CD4-positive, alpha-beta T cell treated with Interferon alpha-2 for 1 hour (primary cell): ENCODE measurements around the gene CPLANE2.
A peak's percentile ranks its signal among the peaks of the same experiment; 100 is the strongest.
"Not testable (repeated sequence)": the region's sequence is repeated elsewhere in the genome, so short reads cannot be mapped to it uniquely, and the experiment has no call there.

Experiments used
- DNase-seq, 2 donors: peaks; one replicate each; pipeline ENCODE4 v3.0.0-alpha.2; 2020 to 2022

CPLANE2 gene

DNA sequence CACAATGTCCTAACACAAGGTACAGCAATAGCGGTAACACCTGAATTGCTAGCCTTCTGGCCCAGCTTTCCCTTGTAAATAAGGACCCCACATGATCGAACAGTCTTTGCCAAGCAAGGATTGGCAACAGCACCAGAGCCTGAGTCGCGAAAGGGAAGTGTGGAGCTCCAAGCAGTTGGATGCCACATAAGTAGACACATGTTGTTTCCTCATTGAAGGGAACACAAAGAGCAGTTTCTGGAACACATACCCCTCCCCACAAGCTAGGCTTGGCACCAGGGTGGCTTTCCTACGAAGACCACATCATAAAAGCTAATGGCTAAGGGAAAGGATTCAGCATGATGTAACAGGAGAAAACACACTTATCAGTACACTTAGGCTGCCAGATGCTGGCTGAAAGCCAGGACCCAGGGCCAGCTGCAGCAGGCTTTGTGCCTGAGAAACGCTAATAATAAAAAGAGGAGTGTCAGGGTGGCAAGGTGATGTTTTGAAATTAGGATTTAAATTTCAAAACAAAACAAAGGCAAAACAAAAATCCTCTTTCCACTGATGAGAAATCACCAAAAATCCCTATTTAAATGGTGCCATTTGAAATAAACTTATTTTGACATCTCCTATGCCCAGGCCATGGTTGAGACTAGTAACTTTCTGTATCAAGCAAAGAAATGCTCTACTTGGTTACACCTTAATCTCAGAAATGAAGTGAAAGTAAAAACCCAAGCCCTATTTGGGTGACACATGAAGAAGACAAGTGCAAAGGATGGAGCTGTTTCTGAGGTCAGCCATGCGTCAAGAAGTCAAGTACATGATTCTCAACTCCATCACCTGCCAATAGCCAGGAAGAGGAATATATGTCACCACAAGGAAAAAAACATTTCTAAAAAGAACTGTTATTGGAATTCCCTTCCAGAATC lies 11.9 kb upstream of the CPLANE2 start:
- no peak for DNase-seq

DNA sequence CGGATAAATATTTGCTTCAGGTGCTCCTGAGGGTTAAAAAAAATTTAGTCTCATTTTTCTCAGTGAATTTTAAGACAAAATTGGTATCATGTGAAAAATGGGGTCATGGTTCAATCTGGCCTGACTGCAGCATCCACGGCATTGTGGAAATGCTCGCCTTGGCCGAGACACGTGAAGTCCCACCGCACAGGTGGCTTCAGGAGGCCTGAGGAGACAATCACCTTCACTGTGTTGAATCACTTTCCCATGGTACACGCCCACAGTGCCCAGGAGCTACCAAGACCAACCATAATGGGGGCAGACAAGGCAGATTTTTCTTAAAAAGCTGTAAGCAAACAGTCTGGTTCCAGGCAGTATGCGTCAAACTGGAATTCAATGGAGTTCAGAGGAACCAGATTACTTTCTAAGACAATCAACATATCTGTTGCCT lies 11.0 kb upstream of the CPLANE2 start:
- no peak for DNase-seq

DNA sequence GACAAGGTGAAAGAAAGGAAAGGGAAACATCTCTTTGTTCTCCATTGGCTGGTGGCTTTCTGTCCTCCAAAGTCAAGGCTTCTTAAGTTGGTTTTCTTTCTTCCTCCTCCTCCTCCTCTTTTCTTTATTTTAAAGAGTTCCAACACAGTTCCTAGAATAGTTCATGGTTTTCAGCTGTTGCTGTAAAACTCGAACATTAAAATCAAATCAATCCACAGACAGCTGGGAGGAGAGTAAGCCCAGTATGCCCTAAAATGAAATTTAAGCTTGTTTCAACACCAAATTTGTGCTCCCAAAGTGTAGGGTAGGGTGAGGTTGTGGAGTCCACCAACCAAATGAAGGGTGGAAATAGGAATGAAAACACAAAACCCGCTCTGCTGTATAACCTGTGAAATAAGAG lies 10.5 kb upstream of the CPLANE2 start:
- no peak for DNase-seq

DNA sequence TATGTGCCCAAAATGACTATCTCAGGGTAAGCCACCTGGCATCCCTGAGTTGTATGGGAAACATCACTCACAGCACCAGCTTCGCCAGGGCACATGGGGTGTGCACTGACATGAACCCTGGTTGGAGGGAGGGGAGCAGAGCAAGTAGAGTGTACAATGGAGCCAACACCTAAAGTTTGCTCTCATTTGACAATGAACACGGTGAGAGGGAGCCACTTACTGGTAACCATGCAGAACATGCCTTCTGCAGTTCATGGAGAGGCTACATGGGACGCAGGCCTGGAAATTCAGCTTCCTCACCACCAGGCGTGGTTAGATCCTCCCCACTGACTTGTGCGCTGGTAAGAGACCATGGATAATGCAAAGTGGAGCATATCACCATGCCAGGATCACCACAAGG lies 10.0 kb upstream of the CPLANE2 start:
- no peak for DNase-seq

DNA sequence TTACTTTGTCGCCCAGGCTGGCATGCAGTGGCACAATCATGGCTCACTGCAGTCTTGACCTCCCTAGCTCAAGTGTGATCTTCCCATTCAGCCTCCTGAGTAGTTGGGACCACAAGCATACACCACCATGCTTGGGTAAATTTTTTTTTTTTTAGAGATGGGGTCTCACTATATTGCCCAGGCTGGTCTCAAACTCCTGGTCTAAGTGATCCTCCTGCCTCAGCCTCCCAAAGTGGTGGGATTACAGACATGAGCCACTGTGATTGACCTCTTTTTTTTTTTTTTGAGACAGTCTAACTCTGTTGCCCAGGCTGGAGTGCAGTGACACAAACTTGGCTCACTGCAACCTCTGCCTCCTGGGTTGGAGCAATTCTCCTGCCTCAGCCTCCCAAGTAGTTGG lies 9.3 kb upstream of the CPLANE2 start:
- DNase-seq: not testable (repeated sequence)

DNA sequence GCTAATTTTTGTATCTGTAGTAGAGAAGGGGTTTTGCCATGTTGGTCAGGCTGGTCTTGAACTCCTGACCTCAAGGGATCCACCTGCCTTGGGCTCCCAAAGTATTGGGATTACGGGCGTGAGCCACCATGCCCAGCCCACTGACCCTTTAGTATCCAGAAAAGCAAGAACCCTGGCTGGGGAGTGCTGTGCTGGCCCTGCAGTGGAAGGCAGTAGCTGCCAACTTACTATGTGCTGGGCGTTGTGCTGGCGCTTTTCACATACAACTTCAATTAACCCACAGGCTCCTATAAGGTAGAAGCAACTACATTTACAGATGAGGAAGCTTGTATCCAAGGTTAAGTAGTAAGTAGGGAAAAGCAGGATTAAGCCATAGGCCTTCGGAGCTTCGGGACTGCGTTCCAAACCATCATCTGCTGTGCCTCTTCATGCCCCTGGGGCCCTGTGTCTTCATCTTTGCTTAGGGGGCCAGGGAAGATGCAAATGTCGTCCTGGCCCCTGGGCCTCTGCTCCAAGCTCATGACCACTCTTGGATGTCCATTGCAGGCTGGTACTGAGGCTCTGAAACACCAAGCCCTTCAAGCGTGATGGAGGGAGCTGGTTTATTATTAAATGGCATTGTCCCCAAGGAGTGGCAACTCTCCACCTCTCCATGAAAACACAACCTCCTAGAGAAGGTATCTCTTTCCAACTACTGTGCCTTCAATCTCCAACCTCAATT lies 8.7 kb upstream of the CPLANE2 start:
- DNase-seq: no peak

DNA sequence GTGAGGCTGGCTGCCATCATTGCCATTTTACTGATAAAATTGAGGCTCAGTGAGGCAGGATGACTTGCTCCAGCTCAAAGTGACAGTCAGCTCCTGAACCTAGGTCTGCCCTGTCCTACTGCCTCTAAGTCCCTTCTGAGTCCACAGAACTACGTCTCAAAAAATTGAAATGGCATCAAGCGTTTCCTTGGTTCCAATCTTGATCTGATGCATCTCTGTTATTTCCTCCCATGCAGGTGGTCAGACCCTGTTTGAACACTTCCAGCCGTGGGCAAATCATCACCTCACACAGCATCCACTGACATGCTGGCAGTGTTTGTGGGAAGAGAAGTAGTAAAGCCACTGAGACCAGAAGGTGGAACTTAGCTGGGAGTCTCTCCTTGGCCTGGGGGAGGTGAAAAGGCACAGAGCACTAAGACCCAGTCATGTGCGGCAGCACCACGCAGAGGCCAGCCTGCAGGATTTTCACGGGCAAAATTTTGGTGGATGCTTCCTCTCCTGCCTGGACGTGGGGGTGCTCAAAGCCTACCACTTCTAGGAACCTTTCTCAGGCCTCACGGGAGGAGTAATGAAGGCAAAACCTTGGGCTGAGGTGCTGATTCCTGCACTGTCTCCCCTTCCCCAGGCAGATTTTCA lies 7.8 kb upstream of the CPLANE2 start:
- no peak for DNase-seq

DNA sequence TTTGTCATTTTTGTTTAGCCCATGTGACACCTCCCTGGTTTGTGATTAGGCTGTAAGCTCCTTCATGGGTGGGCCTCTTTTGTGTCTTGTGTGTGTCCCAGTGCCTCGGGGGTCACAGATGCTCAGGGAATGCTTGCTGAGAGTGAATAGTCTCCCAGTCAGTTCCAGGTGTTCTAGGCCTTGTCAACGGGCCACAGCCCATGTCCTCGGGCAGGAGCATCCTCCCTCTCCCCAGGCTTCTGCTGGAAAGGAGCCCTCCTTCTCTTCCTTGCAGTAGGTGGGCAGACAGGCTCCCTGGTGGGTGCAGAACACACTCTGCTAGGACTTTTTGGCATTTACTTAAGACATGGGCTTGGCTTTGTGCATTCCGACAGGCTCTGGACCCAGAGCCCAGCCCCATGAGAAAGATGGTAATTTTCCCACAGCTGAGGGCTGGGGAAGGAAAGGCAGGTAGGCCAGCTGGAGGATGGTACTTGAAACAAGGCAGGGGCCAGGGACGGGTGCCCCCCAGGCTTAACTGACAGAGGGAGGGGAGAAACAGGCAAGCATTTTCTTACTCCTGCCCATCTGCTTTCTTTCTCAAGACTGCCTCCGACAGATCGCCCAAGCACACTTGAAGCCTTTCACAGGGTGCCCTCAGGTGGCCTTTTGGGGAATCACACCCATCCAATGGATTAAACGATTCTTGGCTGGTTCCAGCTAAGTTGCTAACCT lies 7.1 kb upstream of the CPLANE2 start:
- peak; percentile 73 to 80 for DNase-seq

DNA sequence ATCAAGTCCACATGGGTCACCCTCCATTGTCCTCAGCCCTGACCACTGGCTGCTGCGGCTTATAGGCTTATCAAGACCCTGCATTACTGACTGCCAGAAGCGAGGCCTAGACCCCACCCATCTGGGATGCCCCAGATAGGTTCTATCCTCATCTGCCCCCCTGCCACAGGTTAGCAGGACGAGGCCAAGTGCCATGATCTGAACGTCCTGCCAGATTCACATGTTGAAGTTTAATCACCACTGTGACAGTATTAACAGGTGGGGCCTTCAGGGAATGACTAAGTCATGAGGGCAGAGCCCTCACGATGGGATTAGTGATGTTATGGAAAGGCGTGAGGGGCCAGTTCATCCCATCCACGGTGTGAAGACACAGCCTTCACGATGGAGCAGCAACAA lies 6.2 kb upstream of the CPLANE2 start:
- no peak for DNase-seq

DNA sequence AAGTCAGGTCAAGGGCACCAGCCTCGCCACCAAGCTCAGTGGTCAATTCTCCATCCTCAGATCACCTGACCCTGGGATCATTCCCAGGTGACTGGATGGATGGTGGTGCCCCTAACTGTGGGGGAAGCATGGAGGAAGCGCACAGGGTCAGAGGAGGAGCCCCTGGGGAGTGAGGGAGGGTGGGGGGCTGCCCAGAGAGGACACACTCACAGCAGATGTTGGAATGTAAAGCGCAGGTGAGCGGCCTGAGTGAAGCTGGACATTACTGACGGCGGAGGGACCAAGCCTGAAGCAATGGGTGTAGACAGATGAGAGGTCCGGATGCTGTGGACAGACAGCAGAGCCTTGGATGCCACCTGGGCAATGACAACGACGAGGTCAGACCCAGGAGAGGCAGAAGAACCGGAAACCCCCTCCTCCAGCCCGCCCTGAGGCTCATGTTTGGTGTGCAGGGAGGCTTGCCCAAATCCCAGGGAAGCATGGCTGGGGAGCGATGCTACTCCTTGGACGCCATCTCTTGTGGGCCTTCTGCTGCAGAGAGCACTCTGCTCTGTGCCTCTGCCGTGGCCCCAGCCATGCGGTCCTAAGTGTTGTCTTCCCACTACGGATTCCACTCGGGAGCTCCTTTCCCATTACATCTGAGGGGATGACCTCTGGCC lies 5.7 kb upstream of the CPLANE2 start:
- no peak for DNase-seq

DNA sequence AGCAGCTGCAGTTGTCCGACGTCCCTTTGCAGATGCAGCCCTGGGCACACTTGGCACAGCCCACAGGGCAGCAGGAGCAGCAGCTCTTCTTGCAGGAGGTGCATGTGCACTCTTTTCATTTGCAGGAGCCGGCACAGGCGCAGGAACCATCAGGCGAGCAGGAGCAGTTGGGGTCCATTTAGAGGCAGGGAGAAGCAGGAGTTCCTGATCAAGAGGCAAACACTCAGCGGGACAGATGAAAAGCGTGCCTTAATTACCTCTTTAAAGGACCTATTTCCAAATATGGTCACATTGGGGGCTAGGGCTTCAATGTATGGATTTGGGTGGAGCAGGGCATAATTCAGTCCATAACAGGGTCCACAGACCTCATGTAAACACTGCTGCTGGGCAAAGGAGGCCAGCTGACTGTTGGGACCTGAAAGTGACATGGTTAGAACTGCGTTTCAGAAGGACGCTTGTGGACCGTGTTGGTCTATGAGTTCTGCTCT lies 4.3 kb upstream of the CPLANE2 start:
- DNase-seq: no peak

DNA sequence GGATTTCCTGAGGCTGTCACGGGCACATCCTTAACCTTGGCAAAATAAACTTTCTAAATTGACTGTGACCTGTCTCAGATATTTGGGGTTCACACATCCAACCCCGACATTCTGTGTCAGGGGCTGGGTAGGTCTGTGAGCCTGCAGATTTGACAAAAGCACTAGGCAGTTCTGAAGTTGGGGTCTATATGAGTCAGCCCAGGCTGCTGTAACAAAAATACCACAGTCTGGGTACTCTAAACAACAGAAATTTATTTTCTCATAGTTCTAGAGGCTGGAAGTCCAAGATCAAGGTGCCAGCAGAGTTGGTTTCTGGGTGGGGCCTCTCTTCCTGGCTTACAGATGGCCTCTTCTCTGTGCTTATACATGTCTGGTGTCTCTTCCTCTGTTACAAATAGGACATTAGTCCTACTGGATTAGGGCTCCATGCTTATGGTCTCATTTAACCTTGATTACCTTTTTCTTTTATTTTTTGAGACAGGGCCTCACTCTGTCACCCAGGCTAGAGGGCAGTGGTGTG lies 3.0 kb upstream of the CPLANE2 start:
- no peak for DNase-seq

DNA sequence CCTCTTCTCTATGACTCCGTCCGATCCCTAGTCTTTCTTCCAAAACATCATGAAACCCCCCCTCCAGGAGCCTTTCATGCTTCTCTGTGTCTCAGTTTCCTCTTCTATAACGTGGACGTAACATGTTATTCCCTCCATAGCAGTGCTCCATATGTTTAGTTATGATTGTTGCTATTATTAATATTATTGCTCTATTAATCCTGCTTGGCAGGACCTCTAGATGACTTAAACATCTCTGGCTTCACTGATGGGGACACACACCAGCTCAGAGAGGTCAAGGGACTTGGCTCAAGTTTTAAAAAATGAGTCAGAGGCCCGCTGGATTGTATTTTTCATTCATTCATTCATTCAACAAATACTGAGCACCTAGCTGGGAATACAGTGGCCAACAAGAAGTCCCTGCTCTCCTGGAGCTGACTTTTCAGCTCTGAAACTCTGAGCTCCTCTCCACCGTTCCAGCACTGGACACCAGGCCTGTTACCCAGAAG lies 404 bp upstream of the CPLANE2 start:
- no peak for DNase-seq

DNA sequence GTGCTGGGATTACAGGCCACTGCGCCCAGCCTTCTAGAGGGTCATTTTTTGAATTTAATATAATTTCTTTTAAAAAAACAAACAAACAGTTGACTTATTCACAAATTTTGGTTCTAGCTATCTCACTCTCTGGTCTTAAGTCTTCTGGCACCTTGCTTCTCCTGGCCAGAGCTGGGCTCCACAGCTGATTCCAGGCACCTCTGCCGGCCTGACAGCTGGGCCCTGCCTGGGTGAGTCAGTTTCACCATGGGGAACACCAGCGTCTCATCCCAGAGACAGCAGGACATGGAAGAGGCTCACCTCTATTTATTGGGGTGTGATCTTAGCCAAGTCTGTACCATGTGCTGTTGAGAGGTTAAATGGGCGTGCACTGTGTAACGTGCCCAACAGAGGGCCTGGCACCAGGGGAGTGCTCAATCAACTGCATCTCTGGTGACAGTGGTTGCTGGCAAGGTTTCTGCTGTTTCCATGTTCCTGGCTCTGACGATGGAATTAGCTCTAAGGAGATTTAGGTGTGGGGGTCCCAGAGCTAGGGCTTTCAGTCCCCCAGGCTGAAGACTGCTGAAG lies 956 bp downstream of the CPLANE2 start:
- peak; percentile 51 to 65 for DNase-seq

DNA sequence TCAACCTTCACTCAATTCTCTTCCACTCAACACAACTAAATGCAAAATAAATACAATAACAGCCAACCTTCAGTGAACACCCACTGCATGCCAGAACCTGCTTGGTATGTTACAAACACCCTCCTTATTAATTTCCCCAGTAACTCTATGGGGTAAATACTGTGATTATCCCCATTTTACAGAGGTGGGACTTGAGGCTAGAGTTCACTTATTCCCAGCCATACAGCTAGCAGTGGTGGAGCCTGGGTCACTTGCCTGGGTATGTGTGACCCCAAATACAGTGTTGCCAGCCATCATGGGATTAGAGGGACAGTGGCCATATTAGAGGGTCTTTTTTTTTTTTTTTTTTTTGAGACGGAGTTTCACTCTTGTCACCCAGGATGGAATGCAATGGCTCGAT lies 1.6 kb downstream of the CPLANE2 start:
- DNase-seq: no peak

DNA sequence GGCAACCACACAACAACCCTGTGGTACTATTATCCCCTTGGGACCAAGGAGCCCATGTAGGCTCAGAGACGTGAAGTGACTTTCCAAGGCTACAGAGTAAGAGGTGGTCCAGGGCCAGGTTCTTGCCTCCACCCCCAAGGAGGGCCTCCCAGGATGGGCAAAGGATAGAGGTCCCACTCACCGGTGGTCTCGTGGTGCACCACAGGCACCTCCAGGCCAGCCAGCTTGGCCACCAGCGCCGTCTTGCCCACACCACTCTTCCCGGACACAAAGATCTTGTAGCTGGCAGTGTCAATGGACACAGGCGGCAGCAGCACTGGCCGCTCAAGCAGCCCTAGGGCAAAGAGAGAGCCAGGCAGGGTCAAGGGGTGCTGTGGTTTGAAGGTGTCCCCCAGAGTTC lies 3.6 kb downstream of the CPLANE2 start:
- no peak for DNase-seq

DNA sequence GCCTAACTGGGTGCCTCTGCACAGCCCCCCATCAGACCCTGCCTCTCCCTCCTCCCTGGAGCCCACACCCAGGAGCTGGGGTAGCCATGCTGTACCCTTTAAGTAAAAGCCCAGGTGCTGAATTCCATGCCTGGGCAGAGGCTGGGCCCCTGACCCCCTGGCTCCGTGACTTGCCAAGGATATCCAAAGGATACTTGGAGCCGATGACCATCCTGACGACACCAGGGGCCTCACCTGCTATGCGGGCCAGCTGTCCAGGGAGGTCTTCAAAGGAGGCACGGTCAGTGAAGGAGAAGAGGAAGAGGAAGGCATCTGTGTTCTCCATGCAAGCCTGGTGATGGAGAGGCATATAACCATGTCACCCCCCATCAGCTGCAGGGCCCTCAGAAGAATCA lies 4.7 kb downstream of the CPLANE2 start:
- DNase-seq: no peak

DNA sequence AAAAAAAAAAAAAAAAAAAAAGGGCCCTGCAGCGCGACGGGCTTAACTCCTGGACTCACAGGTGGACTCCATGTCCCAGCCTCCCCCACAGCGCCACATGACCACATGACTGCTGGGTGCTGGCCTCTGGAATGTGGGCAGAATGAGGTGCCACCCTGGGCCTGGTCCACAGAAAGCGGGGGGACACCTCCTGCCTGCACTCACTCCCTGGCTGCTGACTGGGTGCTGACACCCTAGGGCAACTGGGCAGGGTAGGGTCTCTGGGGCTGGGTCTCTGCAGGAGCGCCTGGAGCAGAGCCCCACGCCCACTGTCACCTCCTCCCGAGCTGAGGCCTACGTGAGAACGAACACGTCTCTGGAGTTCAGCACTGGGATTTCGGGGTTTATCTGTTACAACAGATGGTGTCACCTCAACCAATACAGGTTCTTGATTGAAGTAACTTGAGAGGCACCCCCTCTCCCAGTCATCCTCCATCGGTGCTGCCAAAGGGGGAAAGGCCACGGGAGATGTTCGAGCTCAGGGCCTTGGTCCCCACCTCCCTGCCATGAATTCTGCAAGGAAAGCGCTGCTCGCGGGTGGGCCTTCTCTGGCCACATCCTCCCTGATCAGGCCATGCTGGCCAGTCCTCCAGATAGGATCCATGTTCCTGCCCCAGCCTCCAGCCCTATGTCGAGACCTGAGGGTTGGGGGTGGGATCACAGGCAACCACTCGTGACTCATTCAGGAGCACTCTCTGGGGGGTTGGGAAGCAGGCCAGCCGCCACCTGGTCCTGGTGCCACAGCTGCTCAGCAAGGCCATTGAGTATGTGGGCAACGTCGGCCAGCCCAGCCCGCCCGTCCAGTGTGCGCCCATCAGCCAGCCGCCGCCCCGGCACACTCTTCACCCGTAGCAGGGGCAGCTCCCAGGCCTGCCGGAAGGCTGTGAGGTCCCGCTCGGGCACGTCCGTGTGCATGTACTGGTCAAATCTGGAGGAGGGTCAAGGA lies 5.4 kb downstream of the CPLANE2 start:
- no peak for DNase-seq

DNA sequence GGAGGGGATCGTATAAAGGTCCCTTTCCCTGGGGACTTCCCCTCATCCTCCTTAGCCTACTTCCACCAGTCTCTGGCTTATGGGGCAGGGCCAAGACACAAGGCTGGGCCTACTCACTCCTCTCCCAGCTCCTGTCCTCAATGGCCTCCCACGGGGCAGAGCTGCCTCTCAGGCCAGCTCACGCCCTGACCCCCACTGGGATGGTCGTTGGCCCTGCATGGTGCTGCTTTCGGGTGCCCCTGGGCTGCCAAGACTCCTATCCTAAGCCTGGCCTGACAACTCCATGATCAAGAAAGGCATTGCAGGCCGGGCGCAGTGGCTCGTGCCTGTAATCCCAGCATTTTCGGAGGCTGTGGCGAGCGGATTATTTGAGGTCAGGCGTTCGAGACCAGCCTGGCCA lies 6.2 kb downstream of the CPLANE2 start:
- no peak for DNase-seq
